ENCODE data around the gene TPSAB1. TPM values are rescaled to one million over a fixed set of nuclear protein-coding genes. Genes with fewer than 3 reads are reported as not detected.

TPSAB1 gene
- total RNA-seq, 1 experiment from 2014 or later, result not detected

GRCh38 chr16:1277617-1278282, 37.2 kb downstream of the TPSAB1 start:
- no peaks in the 10 kb centered on the region for H3K4me1 ChIP-seq
- no peaks in the 10 kb centered on the region for H3K9me3 ChIP-seq
- Mint-ChIP-seq H3K27ac (ENCODE audit: unreplicated experiment) (no peak overlapping the region), H3K9me3 (ENCODE audit: unreplicated experiment) (peaks cover 7% of the 10 kb centered on the region), H3K4me3 (ENCODE audit: unreplicated experiment) (no peak overlapping the region), H3K27me3 (ENCODE audit: insufficient read depth, unreplicated experiment) (peaks cover 2% of the 10 kb centered on the region), H3K4me1 (ENCODE audit: low read depth, unreplicated experiment) (no peaks in the 10 kb centered on the region), H3K36me3 (ENCODE audit: insufficient read depth, unreplicated experiment) (no peaks in the 10 kb centered on the region)
- ChIA-PET POLR2A (no interaction called here), CTCF (no interaction called here)
- no peaks in the 10 kb centered on the region for H3K27me3 ChIP-seq (replicated peaks; ENCODE audit: control insufficient read depth, insufficient read depth, low read length)
- DNase-seq, result no peak
- TF ChIP-seq, protein P1, sequence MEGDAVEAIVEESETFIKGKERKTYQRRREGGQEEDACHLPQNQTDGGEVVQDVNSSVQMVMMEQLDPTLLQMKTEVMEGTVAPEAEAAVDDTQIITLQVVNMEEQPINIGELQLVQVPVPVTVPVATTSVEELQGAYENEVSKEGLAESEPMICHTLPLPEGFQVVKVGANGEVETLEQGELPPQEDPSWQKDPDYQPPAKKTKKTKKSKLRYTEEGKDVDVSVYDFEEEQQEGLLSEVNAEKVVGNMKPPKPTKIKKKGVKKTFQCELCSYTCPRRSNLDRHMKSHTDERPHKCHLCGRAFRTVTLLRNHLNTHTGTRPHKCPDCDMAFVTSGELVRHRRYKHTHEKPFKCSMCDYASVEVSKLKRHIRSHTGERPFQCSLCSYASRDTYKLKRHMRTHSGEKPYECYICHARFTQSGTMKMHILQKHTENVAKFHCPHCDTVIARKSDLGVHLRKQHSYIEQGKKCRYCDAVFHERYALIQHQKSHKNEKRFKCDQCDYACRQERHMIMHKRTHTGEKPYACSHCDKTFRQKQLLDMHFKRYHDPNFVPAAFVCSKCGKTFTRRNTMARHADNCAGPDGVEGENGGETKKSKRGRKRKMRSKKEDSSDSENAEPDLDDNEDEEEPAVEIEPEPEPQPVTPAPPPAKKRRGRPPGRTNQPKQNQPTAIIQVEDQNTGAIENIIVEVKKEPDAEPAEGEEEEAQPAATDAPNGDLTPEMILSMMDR (IDR thresholded peaks at IDR 0.05; ENCODE audit: insufficient read depth in 1 of 2, low read depth in 1 of 2, low read length in 1 of 2, severe bottlenecking in 1 of 2, unreplicated experiment in 1 of 2), result no peak
- no peaks in the 10 kb centered on the region for H3K36me3 ChIP-seq (ENCODE audit: control insufficient read depth, insufficient read depth, low read length)
- H3K4me3 ChIP-seq (ENCODE audit: low read depth, low read length), result no peak overlapping the region
- no TSS peak for BruUV-seq (replicated peaks)
- intact Hi-C loops (cut with micrococcal nuclease; ENCODE audit: unreplicated experiment), result no loop called here

- Mint-ChIP-seq H3K36me3 (ENCODE audit: insufficient read depth, unreplicated experiment) (peaks cover 4% of the 10 kb centered on the region), H3K27me3 (ENCODE audit: insufficient read depth, unreplicated experiment) (no peaks in the 10 kb centered on the region), H3K4me3 (ENCODE audit: unreplicated experiment) (no peak overlapping the region), H3K9me3 (ENCODE audit: unreplicated experiment) (peaks cover 7% of the 10 kb centered on the region), H3K27ac (ENCODE audit: unreplicated experiment) (no peak overlapping the region), H3K4me1 (ENCODE audit: low read depth, unreplicated experiment) (no peaks in the 10 kb centered on the region)
- intact Hi-C loops (cut with micrococcal nuclease; ENCODE audit: unreplicated experiment), result no loop called here
- Histone ChIP-seq H3K4me3 (ENCODE audit: low read depth, low read length) (no peak overlapping the region), H3K4me1 (no peaks in the 10 kb centered on the region), H3K27me3 (replicated peaks; ENCODE audit: control insufficient read depth, insufficient read depth, low read length) (no peaks in the 10 kb centered on the region), H3K9me3 (no peaks in the 10 kb centered on the region), H3K36me3 (ENCODE audit: control insufficient read depth, insufficient read depth, low read length) (no peaks in the 10 kb centered on the region)
- DNase-seq, result no peak
- BruUV-seq (replicated peaks), result no TSS peak
- POLR2A ChIA-PET, result no interaction called here
- CTCF ChIA-PET, result no interaction called here
- TF ChIP-seq, protein P1 (IDR thresholded peaks at IDR 0.05; ENCODE audit: insufficient read depth in 1 of 2, low read depth in 1 of 2, low read length in 1 of 2, severe bottlenecking in 1 of 2, unreplicated experiment in 1 of 2), result no peak
Observed at GRCh38 chr16:1278477-1278876, 38.0 kb downstream of the TPSAB1 start.

GRCh38 chr16:1279081-1279944, 38.8 kb downstream of the TPSAB1 start:
- intact Hi-C loops (cut with micrococcal nuclease; ENCODE audit: unreplicated experiment), result no loop called here
- Histone ChIP-seq H3K4me3 (ENCODE audit: low read depth, low read length) (no peak overlapping the region), H3K36me3 (ENCODE audit: control insufficient read depth, insufficient read depth, low read length) (no peaks in the 10 kb centered on the region), H3K27me3 (replicated peaks; ENCODE audit: control insufficient read depth, insufficient read depth, low read length) (no peaks in the 10 kb centered on the region), H3K9me3 (no peaks in the 10 kb centered on the region), H3K4me1 (no peaks in the 10 kb centered on the region)
- no TSS peak for BruUV-seq (replicated peaks)
- Mint-ChIP-seq H3K27me3 (ENCODE audit: insufficient read depth, unreplicated experiment) (no peaks in the 10 kb centered on the region), H3K9me3 (ENCODE audit: unreplicated experiment) (peaks cover 7% of the 10 kb centered on the region), H3K27ac (ENCODE audit: unreplicated experiment) (no peak overlapping the region), H3K4me3 (ENCODE audit: unreplicated experiment) (no peak overlapping the region), H3K36me3 (ENCODE audit: insufficient read depth, unreplicated experiment) (peaks cover 5% of the 10 kb centered on the region), H3K4me1 (ENCODE audit: low read depth, unreplicated experiment) (no peaks in the 10 kb centered on the region)
- ChIA-PET POLR2A (no interaction called here), CTCF (no interaction called here)
- no peak for DNase-seq
- TF ChIP-seq, protein P1 (IDR thresholded peaks at IDR 0.05; ENCODE audit: insufficient read depth in 1 of 2, low read depth in 1 of 2, low read length in 1 of 2, severe bottlenecking in 1 of 2, unreplicated experiment in 1 of 2), result no peak

All from Caco-2 (cell line).